Measurements from ENCODE around the gene RIMBP3C.

Gene RIMBP3C

DNA sequence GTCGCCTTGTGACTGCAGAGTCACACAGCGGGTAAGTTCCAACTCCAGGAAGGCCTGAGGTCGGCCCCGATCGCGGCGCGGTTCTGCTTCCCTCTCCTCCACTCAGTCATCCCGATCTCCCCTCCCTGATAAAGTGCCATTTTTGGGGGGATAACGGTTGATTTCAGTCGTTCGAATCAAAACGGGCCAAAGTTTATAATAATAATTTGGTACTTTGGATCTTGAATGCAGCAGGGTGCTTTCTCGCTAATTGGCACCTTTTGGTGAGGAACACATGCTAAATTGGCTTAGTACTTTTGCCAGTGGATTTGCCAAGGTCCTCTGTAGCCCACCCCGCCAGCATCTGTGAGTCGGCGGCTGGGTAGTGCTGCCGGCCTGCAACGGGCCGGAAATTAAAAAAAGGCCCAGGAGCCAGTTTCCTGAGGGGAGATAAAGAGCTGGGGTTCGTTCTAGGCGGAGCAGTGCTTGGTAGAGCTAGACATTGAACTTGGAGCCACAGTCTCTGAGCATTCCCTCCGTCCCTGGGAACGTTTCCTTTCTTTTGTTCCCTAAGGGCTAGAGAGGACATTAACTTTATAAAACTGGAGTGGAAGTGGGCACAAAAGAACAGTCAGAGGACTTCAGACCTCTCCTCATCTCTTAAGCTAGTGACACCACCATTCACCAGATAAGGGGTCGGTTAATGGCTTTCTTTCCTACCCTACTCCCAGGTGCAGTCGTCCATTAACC is 17.2 kb upstream of the RIMBP3C start:
- Histone ChIP-seq H3K4me1 (ENCODE audit: insufficient read depth, low read length) (peaks cover 47% of the 10 kb centered on the region), H3K27me3 (ENCODE audit: insufficient read depth, low read length, poor library complexity) (no peaks in the 10 kb centered on the region), H2AFZ (ENCODE audit: low read depth, low read length) (0 out of 2 replicates have a peak overlapping the region, but pooled peaks have one; percentile 72), H3K9me3 (ENCODE audit: insufficient read depth, low read length, severe bottlenecking) (no peaks in the 10 kb centered on the region), H3K9ac (ENCODE audit: low read depth, low read length) (peak overlapping the region; percentile 95), H3K27ac (ENCODE audit: low read length) (peak overlapping the region; percentile 92), H3K79me2 (ENCODE audit: insufficient read depth, low read length) (peaks cover 63% of the 10 kb centered on the region), H3K4me3 (ENCODE audit: low read depth in 1 of 2, low read length in 2 of 2) (peak overlapping the region; percentile 89 to 97), H3K4me2 (ENCODE audit: insufficient read depth, low read length) (peak overlapping the region; percentile 91), H4K20me1 (ENCODE audit: insufficient read depth, low read length) (peaks cover 55% of the 10 kb centered on the region), H3K36me3 (ENCODE audit: insufficient read depth, low read length) (peaks cover 36% of the 10 kb centered on the region)
- ATAC-seq (ENCODE audit: insufficient read depth, low read depth) (peak; percentile 59), DNase-seq (peak; percentile 64)
- no peak for TF ChIP-seq EZH2 (IDR thresholded peaks at IDR 0.05; ENCODE audit: borderline replicate concordance, low read depth, low read length, severe bottlenecking)
- TF ChIP-seq, protein P1, sequence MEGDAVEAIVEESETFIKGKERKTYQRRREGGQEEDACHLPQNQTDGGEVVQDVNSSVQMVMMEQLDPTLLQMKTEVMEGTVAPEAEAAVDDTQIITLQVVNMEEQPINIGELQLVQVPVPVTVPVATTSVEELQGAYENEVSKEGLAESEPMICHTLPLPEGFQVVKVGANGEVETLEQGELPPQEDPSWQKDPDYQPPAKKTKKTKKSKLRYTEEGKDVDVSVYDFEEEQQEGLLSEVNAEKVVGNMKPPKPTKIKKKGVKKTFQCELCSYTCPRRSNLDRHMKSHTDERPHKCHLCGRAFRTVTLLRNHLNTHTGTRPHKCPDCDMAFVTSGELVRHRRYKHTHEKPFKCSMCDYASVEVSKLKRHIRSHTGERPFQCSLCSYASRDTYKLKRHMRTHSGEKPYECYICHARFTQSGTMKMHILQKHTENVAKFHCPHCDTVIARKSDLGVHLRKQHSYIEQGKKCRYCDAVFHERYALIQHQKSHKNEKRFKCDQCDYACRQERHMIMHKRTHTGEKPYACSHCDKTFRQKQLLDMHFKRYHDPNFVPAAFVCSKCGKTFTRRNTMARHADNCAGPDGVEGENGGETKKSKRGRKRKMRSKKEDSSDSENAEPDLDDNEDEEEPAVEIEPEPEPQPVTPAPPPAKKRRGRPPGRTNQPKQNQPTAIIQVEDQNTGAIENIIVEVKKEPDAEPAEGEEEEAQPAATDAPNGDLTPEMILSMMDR (IDR thresholded peaks at IDR 0.05; ENCODE audit: borderline replicate concordance, extremely low read depth, low read length, poor library complexity, severe bottlenecking) = no peak

- no peaks in the 10 kb centered on the region for H3K27me3 ChIP-seq (ENCODE audit: insufficient read depth, low read length, poor library complexity)
- peaks cover 55% of the 10 kb centered on the region for H3K79me2 ChIP-seq (ENCODE audit: insufficient read depth, low read length)
- peak; percentile 89 for DNase-seq
- peaks cover 47% of the 10 kb centered on the region for H4K20me1 ChIP-seq (ENCODE audit: insufficient read depth, low read length)
- H3K4me1 ChIP-seq (ENCODE audit: insufficient read depth, low read length) = peaks cover 40% of the 10 kb centered on the region
- peak within 1 kb of the TSS; percentile 89 to 97 for H3K4me3 ChIP-seq (ENCODE audit: low read depth in 1 of 2, low read length in 2 of 2)
- peak within 1 kb of the TSS; percentile 95 for H3K9ac ChIP-seq (ENCODE audit: low read depth, low read length)
- peaks cover 28% of the 10 kb centered on the region for H3K36me3 ChIP-seq (ENCODE audit: insufficient read depth, low read length)
- peak within 1 kb of the TSS; percentile 92 for H3K27ac ChIP-seq (ENCODE audit: low read length)
- peak within 1 kb of the TSS; percentile 72 for H2AFZ ChIP-seq (ENCODE audit: low read depth, low read length)
- ATAC-seq (ENCODE audit: insufficient read depth, low read depth) = peak; percentile 77
- TF ChIP-seq, protein P1 (IDR thresholded peaks at IDR 0.05; ENCODE audit: borderline replicate concordance, extremely low read depth, low read length, poor library complexity, severe bottlenecking) = no peak
- no peak for TF ChIP-seq EZH2 (IDR thresholded peaks at IDR 0.05; ENCODE audit: borderline replicate concordance, low read depth, low read length, severe bottlenecking)
- no peaks in the 10 kb centered on the region for H3K9me3 ChIP-seq (ENCODE audit: insufficient read depth, low read length, severe bottlenecking)
- peak within 1 kb of the TSS; percentile 91 for H3K4me2 ChIP-seq (ENCODE audit: insufficient read depth, low read length)
These were observed 16.4 kb upstream of the RIMBP3C start, which contains the start of gene UBE2L3 for GRCh38 chr22:21567456-21568346. Gene UBE2L3 (plus strand): TSS chr22:21567714. CDS start chr22:21567745, 31 bp downstream.

DNA sequence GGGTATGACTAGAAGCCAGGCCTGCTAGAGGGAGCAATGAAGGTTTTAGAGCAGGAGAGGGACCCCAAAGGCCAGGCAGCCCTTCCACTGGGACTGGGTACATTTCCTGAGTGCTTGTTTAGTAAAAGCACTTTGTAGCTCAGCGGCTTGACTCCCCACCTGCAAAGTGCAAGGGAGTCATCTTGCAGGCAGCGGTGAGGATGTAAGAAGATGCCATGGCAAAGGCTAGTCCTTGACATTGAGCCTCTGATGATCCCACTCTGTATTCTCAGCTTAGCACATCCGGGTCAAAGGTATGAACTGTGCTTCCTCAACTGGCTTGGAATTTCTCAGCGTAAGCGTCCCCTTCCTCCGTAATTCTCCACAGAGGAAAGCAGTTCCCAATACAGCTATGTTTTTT is 13.2 kb upstream of the RIMBP3C start:
- Histone ChIP-seq H3K79me2 (ENCODE audit: insufficient read depth, low read length) (peaks cover 22% of the 10 kb centered on the region), H3K9ac (ENCODE audit: low read depth, low read length) (no peak overlapping the region), H3K4me3 (ENCODE audit: low read depth in 1 of 2, low read length in 2 of 2) (no peak overlapping the region), H2AFZ (ENCODE audit: low read depth, low read length) (no peak overlapping the region; the same call in 1 of the 2 replicates), H3K36me3 (ENCODE audit: insufficient read depth, low read length) (peaks cover 4% of the 10 kb centered on the region; the same call in 1 of the 2 replicates), H3K27ac (ENCODE audit: low read length) (no peak overlapping the region), H4K20me1 (ENCODE audit: insufficient read depth, low read length) (peaks cover 14% of the 10 kb centered on the region), H3K4me2 (ENCODE audit: insufficient read depth, low read length) (no peak overlapping the region), H3K4me1 (ENCODE audit: insufficient read depth, low read length) (peaks cover 13% of the 10 kb centered on the region), H3K27me3 (ENCODE audit: insufficient read depth, low read length, poor library complexity) (no peaks in the 10 kb centered on the region), H3K9me3 (ENCODE audit: insufficient read depth, low read length, severe bottlenecking) (no peaks in the 10 kb centered on the region)
- TF ChIP-seq EZH2 (IDR thresholded peaks at IDR 0.05; ENCODE audit: borderline replicate concordance, low read depth, low read length, severe bottlenecking) = no peak
- TF ChIP-seq, protein P1 (IDR thresholded peaks at IDR 0.05; ENCODE audit: borderline replicate concordance, extremely low read depth, low read length, poor library complexity, severe bottlenecking) = no peak
- no peak for DNase-seq
- no peak for ATAC-seq (ENCODE audit: insufficient read depth, low read depth)
